A549 (cell line): ENCODE results near the gene DNAH8. TPM values are rescaled to one million over a fixed set of nuclear protein-coding genes. Genes with fewer than 3 reads are reported as not detected.

Experiments
- ATAC-seq, 2 experiments: fragments of 200-7000 bp in 1 of 2; fragments of >200 bp in 1 of 2; cut with Nextera tagmentation in 1 of 2; cut with Tn5 transposase in 1 of 2; 3 replicates each; pipeline versions ENCODE4 v1.8.0 to v1.9.1; 2018 to 2020; ENCODE audit warnings: mild to moderate bottlenecking in 1 of 2, moderate library complexity in 1 of 2
- CTCF ChIA-PET: fragments of 300-600 bp; sonication (Branson Sonifier 250); formaldehyde crosslinking; extraction: SDS; loops from one replicate; lab custom pipeline; 2021; ENCODE audit warnings: antibody characterized with exemption, inconsistent platforms; lab: Yijun Ruan, JAX
- POLR2A ChIA-PET: fragments of 350-600 bp; formaldehyde crosslinking; extraction: SDS; loops from one replicate; lab custom pipeline; 2021; ENCODE audit warnings: antibody characterized with exemption, inconsistent platforms; lab: Yijun Ruan, JAX
- DNase-seq, 2 experiments: peaks; one replicate each; pipeline versions ENCODE4 v3.0.0 to v3.0.0-alpha.2; 2011 to 2016; ENCODE audit warnings: low read depth in 1 of 2, low spot score in 1 of 2
- FAIRE-seq: peaks from 2 replicates; lab custom pipeline; 2011; peaks lifted over from hg19 to GRCh38; lab: Jason Lieb, UNC
- H3K27ac ChIP-seq, 2 experiments: fragments of >200 bp; sonication (Bioruptor Twin); formaldehyde crosslinking; 3 replicates each; pipeline ENCODE4 v1.5.1; 2016 to 2017
- H3K4me1 ChIP-seq: fragments of >200 bp; sonication (Bioruptor Twin); formaldehyde crosslinking; 3 replicates; pipeline ENCODE4 v1.6.1; 2016
- H3K4me2 ChIP-seq: fragments of >200 bp; sonication (Bioruptor Twin); formaldehyde crosslinking; 3 replicates; pipeline ENCODE4 v1.6.1; 2016
- H3K4me3 ChIP-seq: fragments of >200 bp; sonication (Bioruptor Twin); formaldehyde crosslinking; 3 replicates; pipeline ENCODE4 v1.5.1; 2016
- H3K9me3 ChIP-seq: fragments of >200 bp; sonication (Bioruptor Twin); formaldehyde crosslinking; 3 replicates; pipeline ENCODE4 v1.6.1; 2016
- CEBPB ChIP-seq, 2 experiments: fragments of >200 bp in 1 of 2; sonication (Bioruptor Twin) in 1 of 2; formaldehyde crosslinking in 1 of 2; IDR thresholded peaks; 2 replicates each; pipeline ENCODE4 v1.6.1; 2012 to 2016
- CHD4 ChIP-seq: fragments of 200-600 bp; sonication (generic); IDR thresholded peaks from 2 replicates; pipeline ENCODE4 v1.6.1; 2016; ENCODE audit warnings: antibody characterized with exemption, mild to moderate bottlenecking, borderline replicate concordance
- EHF ChIP-seq: fragments of 250-450 bp; sonication (Bioruptor Pico); IDR thresholded peaks from 2 replicates; pipeline ENCODE4 v1.5.0; 2020; ENCODE audit warnings: mild to moderate bottlenecking
- EP300 ChIP-seq, 2 experiments: fragments of >200 bp; sonication (Bioruptor Twin); formaldehyde crosslinking; IDR thresholded peaks; 2 replicates in 1 of 2; 3 replicates in 1 of 2; pipeline ENCODE4 v1.6.1; 2016 to 2017
- ESRRA ChIP-seq: fragments of 150-350 bp; IDR thresholded peaks from 2 replicates; pipeline ENCODE4 v1.6.1; 2014; ENCODE audit warnings: mild to moderate bottlenecking, low read length, borderline replicate concordance
- FOSL2 ChIP-seq, 2 experiments: fragments of 450-650 bp in 1 of 2; fragments of >200 bp in 1 of 2; sonication (Bioruptor Twin) in 1 of 2; formaldehyde crosslinking; IDR thresholded peaks; 2 replicates each; pipeline versions ENCODE4 v1.5.0 to v1.6.1; 2016 to 2020; ENCODE audit warnings: mild to moderate bottlenecking in 1 of 2, moderate library complexity in 1 of 2
- FOXS1 ChIP-seq: fragments of 250-450 bp; sonication (Bioruptor Pico); IDR thresholded peaks from 2 replicates; pipeline ENCODE4 v1.5.0; 2020; ENCODE audit warnings: mild to moderate bottlenecking, moderate library complexity
- GATA3 ChIP-seq: IDR thresholded peaks from 2 replicates; pipeline ENCODE4 v1.6.1; 2012; ENCODE audit warnings: borderline replicate concordance
- HDAC2 ChIP-seq: fragments of 200-600 bp; sonication (generic); IDR thresholded peaks from 2 replicates; pipeline ENCODE4 v1.6.1; 2016
- HOXA7 ChIP-seq: fragments of 250-450 bp; sonication (Bioruptor Pico); IDR thresholded peaks from 2 replicates; pipeline ENCODE4 v1.5.0; 2020; ENCODE audit warnings: mild to moderate bottlenecking, moderate library complexity
- HOXB5 ChIP-seq: fragments of 250-450 bp; sonication (Bioruptor Pico); IDR thresholded peaks from 2 replicates; pipeline ENCODE4 v1.5.0; 2020; ENCODE audit warnings: mild to moderate bottlenecking, moderate library complexity
- JUN ChIP-seq, 2 experiments: fragments of >200 bp; sonication (Bioruptor Twin); formaldehyde crosslinking; IDR thresholded peaks; 2 replicates in 1 of 2; 3 replicates in 1 of 2; pipeline ENCODE4 v1.6.1; 2016 to 2017
- JUNB ChIP-seq: fragments of >200 bp; sonication (Bioruptor Twin); formaldehyde crosslinking; IDR thresholded peaks from 2 replicates; pipeline ENCODE4 v1.6.1; 2016
- KDM1A ChIP-seq: fragments of 200-600 bp; sonication (generic); IDR thresholded peaks from 2 replicates; pipeline ENCODE4 v1.6.1; 2016; ENCODE audit warnings: low read depth, mild to moderate bottlenecking
- KDM5A ChIP-seq: fragments of 200-600 bp; sonication (generic); IDR thresholded peaks from 2 replicates; pipeline ENCODE4 v1.6.1; 2016; ENCODE audit warnings: antibody characterized with exemption, mild to moderate bottlenecking
- MAFK ChIP-seq: fragments of 450-650 bp; IDR thresholded peaks from 2 replicates; pipeline ENCODE4 v1.6.1; 2014; ENCODE audit not compliant: partially characterized antibody
- MAZ ChIP-seq: fragments of 150-350 bp; IDR thresholded peaks from 2 replicates; pipeline ENCODE4 v1.6.1; 2014; ENCODE audit warnings: antibody characterized with exemption, low read depth, low read length, borderline replicate concordance
- MYC ChIP-seq: IDR thresholded peaks from 2 replicates; pipeline ENCODE4 v1.6.1; 2012; ENCODE audit warnings: mild to moderate bottlenecking, inconsistent platforms, low read length, improper control_type of control experiment, borderline replicate concordance
- NFE2L2 ChIP-seq: fragments of 150-350 bp; conservative IDR thresholded peaks from 2 replicates; pipeline ENCODE4 v1.6.1; 2014; ENCODE audit warnings: low read length
- PHF8 ChIP-seq: fragments of 200-600 bp; sonication (generic); IDR thresholded peaks from 2 replicates; pipeline ENCODE4 v1.6.1; 2016; ENCODE audit warnings: low read depth, mild to moderate bottlenecking, antibody characterized with exemption, moderate library complexity, borderline replicate concordance
- POLR2AphosphoS2 ChIP-seq: conservative IDR thresholded peaks from 2 replicates; pipeline ENCODE4 v1.6.1; 2012; ENCODE audit warnings: low read length, improper control_type of control experiment, inconsistent platforms
- RAD21 ChIP-seq, 2 experiments: fragments of >200 bp in 1 of 2; sonication (Bioruptor Twin) in 1 of 2; formaldehyde crosslinking in 1 of 2; IDR thresholded peaks in 1 of 2; conservative IDR thresholded peaks in 1 of 2; 2 replicates in 1 of 2; 3 replicates in 1 of 2; pipeline ENCODE4 v1.6.1; 2012 to 2018; ENCODE audit warnings: inconsistent platforms in 1 of 2
- RARB ChIP-seq: fragments of 250-450 bp; sonication (Bioruptor Pico); IDR thresholded peaks from 2 replicates; pipeline ENCODE4 v1.8.0; 2021; ENCODE audit warnings: mild to moderate bottlenecking, moderate library complexity
- TP53 ChIP-seq: fragments of 250-450 bp; sonication (Bioruptor Pico); IDR thresholded peaks from 2 replicates; pipeline ENCODE4 v1.5.0; 2021; ENCODE audit warnings: mild to moderate bottlenecking, moderate library complexity
- ZFP36 ChIP-seq: fragments of 450-650 bp; IDR thresholded peaks from 2 replicates; pipeline ENCODE4 v1.6.1; 2014; ENCODE audit warnings: borderline replicate concordance; ENCODE audit not compliant: partially characterized antibody
- ZNF302 ChIP-seq: fragments of 250-450 bp; sonication (Bioruptor Pico); IDR thresholded peaks from 2 replicates; pipeline ENCODE4 v1.9.0; 2021; ENCODE audit warnings: inconsistent platforms, mild to moderate bottlenecking, moderate library complexity
- ZSCAN20 ChIP-seq: fragments of 250-450 bp; sonication (Bioruptor Pico); IDR thresholded peaks from 2 replicates; pipeline ENCODE4 v1.8.0; 2022; ENCODE audit warnings: mild to moderate bottlenecking, moderate library complexity
- WGBS: methylation state at CpG from one replicate; pipeline ENCODE4 v1.1.6; 2017; ENCODE audit errors: missing lambda C conversion rate; 5-methylcytosine and 5-hydroxymethylcytosine counted together
- polyA plus RNA-seq, 4 experiments: library from polyadenylated mRNA; depleted of rRNA in 3 of 4; stranded (reverse); fragments of >200 nt; fragmentation: RNase III in 1 of 4; extraction: RNeasy Plus Mini Kit Qiagen cat#74134 plus additional on column Dnase treatment in 1 of 4; gene quantifications; 2 replicates in 3 of 4; 3 replicates in 1 of 4; pipeline ENCODE4 v1.2.3, GENCODE V29; 2011 to 2017
- TF ChIP-seq, protein P1 (sequence below): fragments of >200 bp; sonication (Bioruptor Twin); formaldehyde crosslinking; IDR thresholded peaks from 2 replicates; pipeline ENCODE4 v1.6.1; 2016

Gene DNAH8
- polyA plus RNA-seq, 2 of the 4 experiments (the other 2 are of a cell fraction) = not detected

DNA sequence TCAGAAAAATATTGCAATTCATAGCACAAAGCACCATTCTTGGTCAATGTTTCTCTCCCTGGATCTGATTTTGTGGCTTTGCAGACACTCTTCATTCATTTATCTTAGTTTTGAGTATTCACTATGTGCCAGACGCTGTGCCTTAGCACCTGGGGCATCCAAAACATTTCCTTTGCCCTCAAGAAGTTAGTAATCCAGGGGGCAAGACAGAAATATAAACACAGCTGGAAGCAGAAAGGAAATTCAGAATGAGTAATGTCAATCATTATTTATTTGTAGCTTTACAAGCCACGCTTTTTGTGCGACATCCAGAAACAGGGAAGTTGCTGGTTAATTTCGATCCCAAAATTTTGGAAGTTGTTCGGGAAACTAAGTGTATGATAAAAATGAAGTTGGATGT, 71.4 kb downstream of the DNAH8 start:
- FAIRE-seq (no peak), ATAC-seq (no peak), DNase-seq (no peak)
- CTCF ChIA-PET = no interaction called here
- no peaks in the 10 kb centered on the region for H3K4me1 ChIP-seq
- no peak overlapping the region for H3K27ac ChIP-seq
- WGBS = 29% methylated on average over 5 of the region's 5 CpGs
- H3K9me3 ChIP-seq = no peaks in the 10 kb centered on the region
- POLR2A ChIA-PET = no interaction called here
- TF ChIP-seq TP53 = no peak
- TF ChIP-seq MYC = no peak
- no peak for TF ChIP-seq NFE2L2
- TF ChIP-seq HOXB5 = no peak
- TF ChIP-seq RARB (CRISPR knock-in tag) = no peak
- TF ChIP-seq ESRRA = no peak
- no peak for TF ChIP-seq JUNB
- no peak for TF ChIP-seq EHF (CRISPR knock-in tag)
- TF ChIP-seq RAD21 (conservative IDR thresholded peaks at IDR 0.05 in 1 of 2, IDR thresholded peaks at IDR 0.05 in 1 of 2) = no peak
- TF ChIP-seq HOXA7 (CRISPR knock-in tag) = no peak
- TF ChIP-seq POLR2AphosphoS2 = no peak
- TF ChIP-seq MAZ = no peak
- TF ChIP-seq MAFK = no peak
- TF ChIP-seq, all 56 proteins: peak for 0
- Histone ChIP-seq H3K4me3 (no peak overlapping the region), H3K4me2 (no peak overlapping the region)

DNA sequence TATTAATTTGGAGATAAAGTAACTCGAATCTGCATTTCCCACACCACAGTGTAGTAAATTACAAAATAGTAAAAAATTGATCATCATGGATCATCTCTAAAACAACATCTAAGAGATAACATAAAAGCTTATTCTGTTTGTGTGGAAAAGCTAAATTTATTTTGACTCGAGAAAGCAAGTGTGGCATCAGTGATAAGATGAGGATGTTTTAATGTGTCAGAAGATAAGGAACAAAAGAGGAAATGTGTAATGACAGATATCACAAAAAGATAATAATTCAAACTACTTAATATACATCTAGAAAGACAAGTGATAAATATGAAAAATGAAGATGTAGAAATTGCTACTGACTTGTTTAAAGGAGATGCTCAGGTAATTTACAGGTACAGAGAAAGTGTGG, 74.1 kb downstream of the DNAH8 start:
- Histone ChIP-seq H3K4me1 (no peaks in the 10 kb centered on the region), H3K9me3 (no peaks in the 10 kb centered on the region), H3K4me3 (no peak overlapping the region), H3K4me2 (no peak overlapping the region), H3K27ac (no peak overlapping the region)
- POLR2A ChIA-PET = no interaction called here
- no peak for TF ChIP-seq ZFP36
- TF ChIP-seq CEBPB (IDR thresholded peaks at IDR 0.05) = no peak
- TF ChIP-seq, protein P1, sequence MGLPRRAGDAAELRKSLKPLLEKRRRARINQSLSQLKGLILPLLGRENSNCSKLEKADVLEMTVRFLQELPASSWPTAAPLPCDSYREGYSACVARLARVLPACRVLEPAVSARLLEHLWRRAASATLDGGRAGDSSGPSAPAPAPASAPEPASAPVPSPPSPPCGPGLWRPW = no peak
- TF ChIP-seq EP300 (IDR thresholded peaks at IDR 0.05) = no peak
- TF ChIP-seq CHD4 = no peak
- no peak for TF ChIP-seq FOXS1
- no peak for TF ChIP-seq ZSCAN20 (CRISPR knock-in tag)
- FAIRE-seq = no peak
- WGBS = 19% methylated on average over 2 of the region's 2 CpGs
- DNase-seq = no peak
- CTCF ChIA-PET = interaction anchor here (0.6 kb wide), 1 partner anchor 325 kb away, joined by 3 read pairs; no protein-coding TSS in a partner anchor
- no peak for ATAC-seq

DNA sequence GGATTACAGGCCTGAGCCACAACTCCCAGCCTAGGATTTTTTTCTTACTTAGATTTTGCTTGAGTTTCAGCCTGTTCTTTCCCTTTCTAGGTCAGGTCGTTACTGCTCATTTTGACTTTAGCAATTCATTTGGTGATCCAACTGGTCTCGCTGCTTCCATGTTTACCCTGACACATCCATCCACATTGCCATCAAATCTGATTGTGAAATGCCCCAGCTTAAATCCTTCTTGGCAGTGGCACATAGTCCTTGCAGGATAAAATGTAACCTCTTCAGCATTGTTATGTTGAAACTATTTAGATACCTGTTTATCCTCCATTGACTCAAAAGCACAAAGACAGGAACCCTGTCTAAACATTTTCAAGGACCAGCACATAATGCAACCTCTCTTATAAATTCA, 77.2 kb downstream of the DNAH8 start:
- ATAC-seq = no peak
- no peak overlapping the region for H3K27ac ChIP-seq
- CTCF ChIA-PET = no interaction called here
- H3K4me3 ChIP-seq = no peak overlapping the region
- H3K4me1 ChIP-seq = no peaks in the 10 kb centered on the region
- no peaks in the 10 kb centered on the region for H3K9me3 ChIP-seq
- POLR2A ChIA-PET = no interaction called here
- no peak for DNase-seq
- TF ChIP-seq MAFK (no peak), KDM5A (no peak), JUN (IDR thresholded peaks at IDR 0.05) (no peak), ZNF302 (CRISPR knock-in tag) (no peak), PHF8 (no peak), GATA3 (no peak), KDM1A (no peak), ZFP36 (no peak), FOSL2 (IDR thresholded peaks at IDR 0.05) (no peak), FOSL2 (CRISPR knock-in tag; IDR thresholded peaks at IDR 0.05) (no peak), HDAC2 (no peak)
- WGBS = 31% methylated on average over 2 of the region's 2 CpGs
- no peak overlapping the region for H3K4me2 ChIP-seq
- FAIRE-seq = no peak
